K562 (cell line): ENCODE data around the gene RPTOR. TPM values are rescaled to one million over a fixed set of nuclear protein-coding genes. Genes with fewer than 3 reads are reported as not detected.

Experiments used
- ATAC-seq: fragments of 200-7000 bp; cut with Tn5 transposase; 3 replicates; pipeline ENCODE4 v1.9.1; 2020; ENCODE audit warnings: moderate library complexity
- BruUV-seq: library from RNA; stranded (reverse); fragments of 400-500 nt; replicated peaks from 2 replicates; lab custom pipeline; 2021; lab: Mats Ljungman, UMichigan
- CTCF ChIA-PET: fragments of 300-600 bp; formaldehyde crosslinking; extraction: SDS; loops from one replicate; lab custom pipeline; 2021; ENCODE audit warnings: low intra/inter-chr PET ratio; lab: Yijun Ruan, JAX
- POLR2A ChIA-PET: fragments of 300-600, 350-650 bp; sonication (Branson Sonifier 250); formaldehyde crosslinking; extraction: SDS; loops from one replicate; lab custom pipeline; 2021; ENCODE audit warnings: antibody characterized with exemption, inconsistent platforms; lab: Yijun Ruan, JAX
- DNase-seq, 4 experiments: peaks; one replicate each; pipeline versions ENCODE4 v3.0.0 to v3.0.0-alpha.2; 2011 to 2018; ENCODE audit warnings: low spot score in 3 of 4, mixed read lengths in 3 of 4; ENCODE audit errors: extremely low read depth in 1 of 4
- FAIRE-seq: peaks from 2 replicates; lab custom pipeline; 2011; peaks lifted over from hg19 to GRCh38; lab: Jason Lieb, UNC
- H2AFZ ChIP-seq: 2 replicates; pipeline ENCODE4 v1.6.0; 2011; ENCODE audit warnings: low read depth, low read length, control low read depth, inconsistent platforms
- H3K27ac ChIP-seq: fragments of 200-600 bp; 3 replicates; pipeline ENCODE4 v1.8.0; 2011; ENCODE audit warnings: low read depth, mild to moderate bottlenecking, control low read depth, inconsistent platforms, low read length, moderate library complexity, mixed read lengths; ENCODE audit errors: extremely low read depth
- H3K27me3 ChIP-seq, 2 experiments: fragments of 300-600 bp in 1 of 2; 2 replicates in 1 of 2; 3 replicates in 1 of 2; pipeline versions ENCODE4 v1.6.0 to v1.8.0; 2011; ENCODE audit warnings: inconsistent platforms in 2 of 2, low read length in 2 of 2, mild to moderate bottlenecking in 1 of 2, mixed read lengths in 1 of 2, moderate library complexity in 1 of 2; ENCODE audit not compliant: control insufficient read depth in 2 of 2, insufficient read depth in 2 of 2
- H3K36me3 ChIP-seq: fragments of 300-600 bp; 3 replicates; pipeline ENCODE4 v1.8.0; 2011; ENCODE audit warnings: mild to moderate bottlenecking, low read length, inconsistent platforms; ENCODE audit not compliant: control insufficient read depth, insufficient read depth
- H3K4me1 ChIP-seq, 2 experiments: fragments of 200-600 bp in 1 of 2; replicated peaks in 1 of 2; 2 replicates in 1 of 2; 3 replicates in 1 of 2; pipeline versions ENCODE4 v1.5.1 to v1.8.0; 2011; ENCODE audit warnings: inconsistent platforms in 2 of 2, low read length in 2 of 2, mild to moderate bottlenecking in 1 of 2, mixed read lengths in 1 of 2, moderate library complexity in 1 of 2; ENCODE audit not compliant: control insufficient read depth in 2 of 2, insufficient read depth in 2 of 2
- H3K4me2 ChIP-seq: 2 replicates; pipeline ENCODE4 v1.6.1; 2011; ENCODE audit warnings: low read length, control low read depth, inconsistent platforms, mixed read lengths; ENCODE audit not compliant: insufficient read depth
- H3K4me3 ChIP-seq: fragments of 200-600 bp; sonication (generic), shearing (Covaris generic); 2 replicates; pipeline ENCODE4 v1.5.1; 2016; ENCODE audit warnings: control low read depth, inconsistent platforms
- H3K79me2 ChIP-seq: fragments of 200-600 bp; 3 replicates; pipeline ENCODE4 v1.8.0; 2011; ENCODE audit warnings: low read length, inconsistent platforms; ENCODE audit not compliant: control insufficient read depth, insufficient read depth
- H3K9ac ChIP-seq, 2 experiments: 2 replicates each; pipeline versions ENCODE4 v1.6.0 to v1.6.1; 2011; ENCODE audit warnings: low read depth in 2 of 2, low read length in 2 of 2, control low read depth in 1 of 2, inconsistent platforms in 1 of 2, mild to moderate bottlenecking in 1 of 2, mixed read lengths in 1 of 2; ENCODE audit not compliant: insufficient read depth in 1 of 2
- H3K9me1 ChIP-seq: one replicate; pipeline ENCODE4 v1.6.0; 2011; ENCODE audit warnings: inconsistent platforms, mild to moderate bottlenecking, low read length, moderate library complexity; ENCODE audit not compliant: control insufficient read depth, insufficient read depth
- H3K9me3 ChIP-seq: replicated peaks from 2 replicates; pipeline ENCODE4 v1.5.1; 2011; ENCODE audit warnings: low read depth, low read length, inconsistent platforms; ENCODE audit not compliant: control insufficient read depth, insufficient read depth
- H4K20me1 ChIP-seq: replicated peaks from 2 replicates; pipeline ENCODE4 v1.6.1; 2011; ENCODE audit warnings: low read length, inconsistent platforms, mixed read lengths; ENCODE audit not compliant: control insufficient read depth, insufficient read depth
- CAMTA2 ChIP-seq: fragments of 250-450 bp; sonication (Bioruptor Pico); conservative IDR thresholded peaks from 2 replicates; pipeline ENCODE4 v1.5.1; 2022
- CGGBP1 ChIP-seq: fragments of 250-450 bp; sonication (Bioruptor Pico); IDR thresholded peaks from 2 replicates; pipeline ENCODE4 v1.9.0; 2021; ENCODE audit warnings: mild to moderate bottlenecking
- NR1H2 ChIP-seq: sonication (generic); formaldehyde crosslinking; IDR thresholded peaks from 2 replicates; pipeline ENCODE4 v1.4.0; 2020; ENCODE audit warnings: mild to moderate bottlenecking, missing genetic modification reagents
- RUNX1 ChIP-seq: sonication (generic); IDR thresholded peaks from 2 replicates; pipeline ENCODE4 v1.6.1; 2016; ENCODE audit warnings: antibody characterized with exemption, low read depth
- SUPT5H ChIP-seq: fragments of 450-650 bp; IDR thresholded peaks from 2 replicates; pipeline ENCODE4 v1.6.1; 2016
- ZNF174 ChIP-seq: fragments of 250-450 bp; sonication (Bioruptor Pico); IDR thresholded peaks from 2 replicates; pipeline ENCODE4 v1.4.0; 2020; ENCODE audit warnings: mild to moderate bottlenecking
- ZNF311 ChIP-seq: fragments of 250-450 bp; sonication (Bioruptor Pico); IDR thresholded peaks from 2 replicates; pipeline ENCODE4 v1.4.0; 2020; ENCODE audit warnings: mild to moderate bottlenecking, moderate library complexity
- ZNF445 ChIP-seq: fragments of 250-450 bp; sonication (Bioruptor Pico); IDR thresholded peaks from 2 replicates; pipeline ENCODE4 v1.4.0; 2020; ENCODE audit warnings: low read depth, mild to moderate bottlenecking, moderate library complexity
- ZNF512 ChIP-seq: IDR thresholded peaks from 2 replicates; pipeline ENCODE4 v1.6.1; 2016; ENCODE audit warnings: missing genetic modification characterization, missing compliant biosample characterization
- ZNF76 ChIP-seq: fragments of 250-450 bp; sonication (Bioruptor Pico); IDR thresholded peaks from 2 replicates; pipeline ENCODE4 v1.4.0; 2020; ENCODE audit warnings: mild to moderate bottlenecking, moderate library complexity, borderline replicate concordance
- ZNF764 ChIP-seq: fragments of 250-450 bp; sonication (Bioruptor Pico); IDR thresholded peaks from 2 replicates; pipeline ENCODE4 v1.4.0; 2020; ENCODE audit warnings: low read depth, mild to moderate bottlenecking, moderate library complexity
- WGBS: fragments of 100-300 bp; shearing (Covaris generic); methylation state at CpG from one replicate; pipeline ENCODE4 v1.1.6; 2016; ENCODE audit warnings: low coverage, mixed read lengths; ENCODE audit not compliant: insufficient coverage; ENCODE audit errors: missing lambda C conversion rate; 5-methylcytosine and 5-hydroxymethylcytosine counted together
- in situ Hi-C: fragments of 300-500 bp; cut with MboI; formaldehyde crosslinking; loops from 4 replicates; pipeline ENCODE4 v1.15.0; 2018; ENCODE audit warnings: inconsistent platforms, mixed read lengths
- intact Hi-C: fragments of 100-400 bp; cut with micrococcal nuclease; formaldehyde crosslinking; loops from 2 replicates; pipeline ENCODE4 v1.14.2; 2022
- polyA plus RNA-seq, 8 experiments: library from polyadenylated mRNA; depleted of rRNA in 4 of 8; stranded (reverse) in 5 of 8; unstranded in 3 of 8; fragments of >200 nt; fragmentation: Nextera tagmentation in 2 of 8; fragmentation: Illumina TruSeq in 1 of 8; extraction: Ambion mirVana in 2 of 8; extraction: Trizol in 1 of 8; gene quantifications; 2 replicates each; pipeline versions ENCODE4 v1.2.1 to v1.2.3, GENCODE V29; 2011 to 2014; ENCODE audit warnings: inconsistent platforms in 1 of 8, missing spikeins in 1 of 8
- total RNA-seq, 7 experiments: library from RNA; depleted of rRNA in 6 of 7; stranded (reverse); fragments of >200 nt in 6 of 7; fragmentation: Illumina TruSeq in 2 of 7; extraction: Trizol in 2 of 7; gene quantifications; 2 replicates each; pipeline versions ENCODE4 v1.2.1 to v1.2.3, GENCODE V29; 2011 to 2021; ENCODE audit warnings: low replicate concordance in 1 of 7

Gene RPTOR
- total and polyA plus RNA-seq, 9 of the 15 experiments (the other 6 are each of a cell fraction or from before 2014, with no cell fraction given) = 0.24 to 54.1 (median 10.2) TPM

- no peak overlapping the region for H3K9ac ChIP-seq
- no peaks in the 10 kb centered on the region for H3K9me3 ChIP-seq
- H3K27me3 ChIP-seq = no peaks in the 10 kb centered on the region
- intact Hi-C loops = no loop called here
- H3K4me1 ChIP-seq = peaks cover 0 to 11% of the 10 kb centered on the region in 2 experiments; a peak in 2 of 5 replicates
- peaks cover 14% of the 10 kb centered on the region; the same call in 2 of the 3 replicates for H3K36me3 ChIP-seq
- in situ Hi-C loops = no loop called here
- FAIRE-seq = no peak
- no peak for ATAC-seq
- no peak overlapping the region for H3K4me3 ChIP-seq
- H3K9me1 ChIP-seq = peaks cover 2% of the 10 kb centered on the region
- no peak overlapping the region for H3K27ac ChIP-seq
- H2AFZ ChIP-seq = no peak overlapping the region
- DNase-seq = no peak
- WGBS = 90% methylated on average over 4 of the region's 4 CpGs
- TF ChIP-seq ZNF764 (no peak), RUNX1 (no peak), ZNF174 (CRISPR knock-in tag) (no peak), SUPT5H (0 out of 2 replicates have a peak, but pooled peaks have one; percentile 41)
- CTCF ChIA-PET = no interaction called here
- peaks cover 77% of the 10 kb centered on the region for H3K79me2 ChIP-seq
- POLR2A ChIA-PET = no interaction called here
- BruUV-seq = no TSS peak
- peaks cover 37% of the 10 kb centered on the region; the same call in 1 of the 2 replicates for H4K20me1 ChIP-seq
- H3K4me2 ChIP-seq = no peak overlapping the region
Measured at GRCh38 chr17:80561541-80562114, 17.0 kb downstream of the RPTOR start.

DNA sequence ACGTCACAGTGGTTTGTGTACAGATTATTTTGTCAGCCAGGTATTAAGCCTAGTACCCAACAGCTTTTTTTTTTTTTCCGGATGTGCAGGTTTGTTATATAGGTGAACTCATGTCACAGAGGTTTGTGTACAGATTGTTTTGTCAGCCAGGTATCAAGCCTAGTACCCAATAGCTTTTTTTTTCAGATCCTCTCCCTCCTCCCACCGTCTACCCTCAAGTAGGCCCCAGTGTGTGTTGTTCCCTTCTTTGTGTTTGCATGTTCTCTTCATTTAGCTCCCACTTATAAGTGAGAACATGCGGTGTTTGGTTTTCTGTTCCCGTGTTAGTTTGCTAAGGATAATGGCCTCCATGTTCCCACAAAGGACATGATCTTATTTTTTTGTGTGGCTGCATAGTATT, 19.9 kb downstream of the RPTOR start:
- Histone ChIP-seq H3K9ac (no peak overlapping the region), H3K9me3 (no peaks in the 10 kb centered on the region), H3K4me1 (peaks cover 0 to 11% of the 10 kb centered on the region in 2 experiments; a peak in 2 of 5 replicates), H3K79me2 (peaks cover 83% of the 10 kb centered on the region), H3K27me3 (no peaks in the 10 kb centered on the region), H3K27ac (no peak overlapping the region), H3K4me3 (no peak overlapping the region), H3K36me3 (peaks cover 6% of the 10 kb centered on the region; the same call in 2 of the 3 replicates), H4K20me1 (peaks cover 26% of the 10 kb centered on the region; the same call in 1 of the 2 replicates), H3K9me1 (no peaks in the 10 kb centered on the region), H3K4me2 (no peak overlapping the region), H2AFZ (no peak overlapping the region)
- in situ Hi-C loops = no loop called here
- no peak for DNase-seq
- POLR2A ChIA-PET = interaction anchor here (0.6 to 0.9 kb wide), 3 partner anchors 19 to 192 kb away, joined by 3 read pairs; no protein-coding TSS in a partner anchor
- FAIRE-seq = no peak
- 54% methylated on average over 5 of the region's 5 CpGs for WGBS
- CTCF ChIA-PET = no interaction called here
- ATAC-seq = no peak
- intact Hi-C loops = no loop called here
- no TSS peak for BruUV-seq
- TF ChIP-seq ZNF512 (no peak), NR1H2 (CRISPR knock-in tag) (no peak), CGGBP1 (CRISPR knock-in tag) (no peak), CAMTA2 (CRISPR knock-in tag) (no peak), ZNF445 (no peak), ZNF76 (no peak), ZNF311 (CRISPR knock-in tag) (no peak)
